Measurements from ENCODE around the gene PFKL.

DNA sequence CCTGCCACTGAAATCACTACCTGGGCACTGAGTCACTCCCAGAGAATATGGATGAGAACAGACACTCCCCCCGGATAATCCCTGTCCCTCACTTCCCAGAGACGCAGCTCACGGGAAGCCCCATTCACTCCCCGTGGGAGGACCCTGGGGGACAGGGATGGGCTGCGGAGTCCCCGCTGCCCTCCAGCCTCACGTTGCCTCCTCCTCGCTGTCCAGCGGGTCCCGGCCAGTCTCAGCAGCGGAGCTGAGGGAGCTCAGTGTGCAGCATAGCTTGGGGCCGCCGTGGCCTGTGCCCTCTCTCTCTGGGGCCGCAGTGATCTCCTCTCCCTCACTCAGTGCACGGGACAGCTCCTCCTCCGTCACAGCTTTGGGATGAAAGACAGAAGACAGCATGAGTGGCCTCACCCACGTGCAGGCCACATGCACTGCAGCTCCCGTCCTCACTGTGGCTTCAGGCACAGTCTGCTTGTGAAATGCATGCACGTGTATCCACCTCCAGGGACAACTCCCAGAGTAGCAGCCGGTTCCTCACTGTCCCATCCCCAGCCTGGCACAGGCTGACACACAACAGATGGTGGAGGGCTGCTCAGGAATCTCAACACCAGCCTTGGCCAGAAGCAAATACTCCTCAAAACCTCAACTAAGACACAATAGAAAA lies 31.9 kb downstream of the PFKL start:
- TF ChIP-seq, protein P1, sequence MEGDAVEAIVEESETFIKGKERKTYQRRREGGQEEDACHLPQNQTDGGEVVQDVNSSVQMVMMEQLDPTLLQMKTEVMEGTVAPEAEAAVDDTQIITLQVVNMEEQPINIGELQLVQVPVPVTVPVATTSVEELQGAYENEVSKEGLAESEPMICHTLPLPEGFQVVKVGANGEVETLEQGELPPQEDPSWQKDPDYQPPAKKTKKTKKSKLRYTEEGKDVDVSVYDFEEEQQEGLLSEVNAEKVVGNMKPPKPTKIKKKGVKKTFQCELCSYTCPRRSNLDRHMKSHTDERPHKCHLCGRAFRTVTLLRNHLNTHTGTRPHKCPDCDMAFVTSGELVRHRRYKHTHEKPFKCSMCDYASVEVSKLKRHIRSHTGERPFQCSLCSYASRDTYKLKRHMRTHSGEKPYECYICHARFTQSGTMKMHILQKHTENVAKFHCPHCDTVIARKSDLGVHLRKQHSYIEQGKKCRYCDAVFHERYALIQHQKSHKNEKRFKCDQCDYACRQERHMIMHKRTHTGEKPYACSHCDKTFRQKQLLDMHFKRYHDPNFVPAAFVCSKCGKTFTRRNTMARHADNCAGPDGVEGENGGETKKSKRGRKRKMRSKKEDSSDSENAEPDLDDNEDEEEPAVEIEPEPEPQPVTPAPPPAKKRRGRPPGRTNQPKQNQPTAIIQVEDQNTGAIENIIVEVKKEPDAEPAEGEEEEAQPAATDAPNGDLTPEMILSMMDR (IDR thresholded peaks at IDR 0.05), result no peak
- TF ChIP-seq POLR2AphosphoS5 (IDR thresholded peaks at IDR 0.05) (no peak), POLR2A (IDR thresholded peaks at IDR 0.05) (no peak), EP300 (IDR thresholded peaks at IDR 0.05) (no peak)
